WERI-Rb-1 (cell line): ENCODE measurements around the gene EXOC3L2.

Source experiments
- DNase-seq: peaks from one replicate; pipeline ENCODE4 v3.0.0-alpha.2; 2020
- H3K27ac ChIP-seq: fragments of 250-450 bp; sonication (Bioruptor Pico); 2 replicates; pipeline ENCODE4 v1.5.1; 2020; ENCODE audit warnings: mild to moderate bottlenecking, moderate library complexity
- H3K27me3 ChIP-seq: fragments of 250-450 bp; sonication (Bioruptor Pico); 2 replicates; pipeline ENCODE4 v1.5.1; 2021; ENCODE audit warnings: mild to moderate bottlenecking, low read depth, moderate library complexity; ENCODE audit not compliant: insufficient read depth, severe bottlenecking
- H3K36me3 ChIP-seq: fragments of 250-450 bp; sonication (Bioruptor Pico); 2 replicates; pipeline ENCODE4 v1.5.1; 2020; ENCODE audit warnings: mild to moderate bottlenecking, moderate library complexity
- H3K4me3 ChIP-seq: 2 replicates; pipeline ENCODE4 v1.5.1; 2011; ENCODE audit warnings: low read depth, mild to moderate bottlenecking, control low read depth, low read length
- H3K9me3 ChIP-seq: fragments of 250-450 bp; sonication (Bioruptor Pico); 2 replicates; pipeline ENCODE4 v1.5.1; 2021; ENCODE audit warnings: mild to moderate bottlenecking, moderate library complexity; ENCODE audit not compliant: severe bottlenecking
- CTCF ChIP-seq: IDR thresholded peaks from 2 replicates; pipeline ENCODE4 v1.5.1; 2011; ENCODE audit warnings: low read depth, mild to moderate bottlenecking, control low read depth, inconsistent platforms, low read length

EXOC3L2 gene

GRCh38 chr19:45189971-45190370 is 55.2 kb downstream of the EXOC3L2 start:
- DNase-seq, result no peak
- no peaks in the 10 kb centered on the region for H3K36me3 ChIP-seq
- no peaks in the 10 kb centered on the region for H3K27me3 ChIP-seq
- H3K9me3 ChIP-seq, result no peaks in the 10 kb centered on the region
- TF ChIP-seq CTCF, result no peak
- no peak overlapping the region for H3K4me3 ChIP-seq
- no peak overlapping the region for H3K27ac ChIP-seq

GRCh38 chr19:45187421-45188100 is 57.6 kb downstream of the EXOC3L2 start:
- Histone ChIP-seq H3K4me3 (no peak overlapping the region), H3K27me3 (no peaks in the 10 kb centered on the region), H3K27ac (no peak overlapping the region), H3K36me3 (no peaks in the 10 kb centered on the region), H3K9me3 (no peaks in the 10 kb centered on the region)
- DNase-seq, result no peak
- TF ChIP-seq CTCF, result peak; percentile 58

- H3K27ac ChIP-seq, result no peak overlapping the region
- no peak overlapping the region for H3K4me3 ChIP-seq
- TF ChIP-seq CTCF, result no peak
- DNase-seq, result no peak
- no peaks in the 10 kb centered on the region for H3K36me3 ChIP-seq
- H3K9me3 ChIP-seq, result no peaks in the 10 kb centered on the region
- no peaks in the 10 kb centered on the region for H3K27me3 ChIP-seq
These were observed 58.5 kb downstream of the EXOC3L2 start for GRCh38 chr19:45186509-45187334.

GRCh38 chr19:45184115-45184514 is 61.1 kb downstream of the EXOC3L2 start:
- H3K27me3 ChIP-seq, result no peaks in the 10 kb centered on the region
- no peaks in the 10 kb centered on the region for H3K36me3 ChIP-seq
- no peak for TF ChIP-seq CTCF
- H3K9me3 ChIP-seq, result no peaks in the 10 kb centered on the region
- no peak overlapping the region for H3K27ac ChIP-seq
- H3K4me3 ChIP-seq, result no peak overlapping the region
- no peak for DNase-seq

GRCh38 chr19:45182758-45183157 is 62.4 kb downstream of the EXOC3L2 start:
- H3K9me3 ChIP-seq, result no peaks in the 10 kb centered on the region
- H3K4me3 ChIP-seq, result no peak overlapping the region
- H3K36me3 ChIP-seq, result no peaks in the 10 kb centered on the region
- DNase-seq, result no peak
- no peak for TF ChIP-seq CTCF
- no peak overlapping the region for H3K27ac ChIP-seq
- no peaks in the 10 kb centered on the region for H3K27me3 ChIP-seq
